Fibroblast of the aortic adventitia (primary cell): ENCODE measurements around the gene DCD. TPM values are rescaled to one million over a fixed set of nuclear protein-coding genes. Genes with fewer than 3 reads are reported as not detected.

Experiments used
- DNase-seq: peaks from one replicate; pipeline ENCODE4 v3.0.0-alpha.2; 2010; ENCODE audit warnings: low read depth
- H3K4me3 ChIP-seq: 2 replicates; pipeline ENCODE4 v1.5.1; 2011; ENCODE audit warnings: low read depth, mild to moderate bottlenecking, control low read depth, low read length, moderate library complexity
- total RNA-seq: library from RNA; depleted of rRNA; stranded (reverse); fragments of >200 nt; gene quantifications from 2 replicates; pipeline ENCODE4 v1.2.3, GENCODE V29; 2012; ENCODE audit warnings: low replicate concordance
- TF ChIP-seq, protein P1 (sequence below): IDR thresholded peaks from 2 replicates; pipeline ENCODE4 v1.5.1; 2011; ENCODE audit warnings: mild to moderate bottlenecking, low read length, control low read depth, inconsistent platforms; ENCODE audit not compliant: insufficient read depth

DCD gene
- total RNA-seq, 1 donor: not detected

DNA sequence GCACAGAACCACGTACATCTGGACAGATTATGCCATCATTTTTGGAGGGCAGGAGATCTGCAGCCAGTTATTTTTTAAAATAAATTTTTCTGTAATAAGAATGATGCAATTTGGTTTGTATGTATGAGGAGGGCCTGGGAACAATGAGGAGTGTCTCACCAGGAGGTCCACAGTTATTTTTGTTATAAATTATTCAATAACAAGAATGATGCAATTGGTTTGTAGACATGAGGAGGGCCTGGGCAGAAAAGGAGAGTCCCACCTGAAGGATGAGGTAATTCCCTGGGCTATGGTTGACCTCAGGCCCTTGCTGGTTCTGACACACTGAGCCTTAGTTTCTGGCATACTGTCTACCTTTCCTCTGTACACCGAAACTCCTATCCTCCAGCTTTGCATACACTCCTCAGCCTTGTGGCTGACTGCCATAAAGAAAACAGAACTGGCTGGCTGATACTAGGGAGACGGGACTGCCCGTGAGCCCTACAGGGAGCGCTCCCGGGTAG is 9.0 kb upstream of the DCD start:
- no peak overlapping the region for H3K4me3 ChIP-seq
- DNase-seq: no peak
- TF ChIP-seq, protein P1, sequence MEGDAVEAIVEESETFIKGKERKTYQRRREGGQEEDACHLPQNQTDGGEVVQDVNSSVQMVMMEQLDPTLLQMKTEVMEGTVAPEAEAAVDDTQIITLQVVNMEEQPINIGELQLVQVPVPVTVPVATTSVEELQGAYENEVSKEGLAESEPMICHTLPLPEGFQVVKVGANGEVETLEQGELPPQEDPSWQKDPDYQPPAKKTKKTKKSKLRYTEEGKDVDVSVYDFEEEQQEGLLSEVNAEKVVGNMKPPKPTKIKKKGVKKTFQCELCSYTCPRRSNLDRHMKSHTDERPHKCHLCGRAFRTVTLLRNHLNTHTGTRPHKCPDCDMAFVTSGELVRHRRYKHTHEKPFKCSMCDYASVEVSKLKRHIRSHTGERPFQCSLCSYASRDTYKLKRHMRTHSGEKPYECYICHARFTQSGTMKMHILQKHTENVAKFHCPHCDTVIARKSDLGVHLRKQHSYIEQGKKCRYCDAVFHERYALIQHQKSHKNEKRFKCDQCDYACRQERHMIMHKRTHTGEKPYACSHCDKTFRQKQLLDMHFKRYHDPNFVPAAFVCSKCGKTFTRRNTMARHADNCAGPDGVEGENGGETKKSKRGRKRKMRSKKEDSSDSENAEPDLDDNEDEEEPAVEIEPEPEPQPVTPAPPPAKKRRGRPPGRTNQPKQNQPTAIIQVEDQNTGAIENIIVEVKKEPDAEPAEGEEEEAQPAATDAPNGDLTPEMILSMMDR: no peak

DNA sequence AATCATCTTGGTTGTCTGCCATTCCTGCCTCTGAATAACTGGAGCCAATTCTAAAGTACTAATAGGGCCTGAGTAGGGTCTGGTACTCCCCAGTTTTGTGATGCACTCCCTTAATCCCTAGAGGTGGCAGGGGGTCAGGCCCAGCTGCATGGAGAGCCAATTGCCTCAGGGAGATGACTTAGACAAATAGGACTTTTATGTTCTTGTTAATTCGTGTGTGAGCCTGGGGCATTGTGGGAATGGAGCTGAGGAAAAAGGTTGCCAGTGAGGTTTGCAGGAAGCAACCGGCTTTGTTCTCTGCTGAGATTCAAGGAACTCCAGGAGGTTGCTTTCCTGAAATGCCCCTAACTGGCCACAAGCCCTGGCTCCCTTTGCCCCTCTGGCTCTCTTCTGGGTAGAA is 6.8 kb upstream of the DCD start:
- no peak for DNase-seq
- TF ChIP-seq, protein P1: no peak
- H3K4me3 ChIP-seq: no peak overlapping the region

DNA sequence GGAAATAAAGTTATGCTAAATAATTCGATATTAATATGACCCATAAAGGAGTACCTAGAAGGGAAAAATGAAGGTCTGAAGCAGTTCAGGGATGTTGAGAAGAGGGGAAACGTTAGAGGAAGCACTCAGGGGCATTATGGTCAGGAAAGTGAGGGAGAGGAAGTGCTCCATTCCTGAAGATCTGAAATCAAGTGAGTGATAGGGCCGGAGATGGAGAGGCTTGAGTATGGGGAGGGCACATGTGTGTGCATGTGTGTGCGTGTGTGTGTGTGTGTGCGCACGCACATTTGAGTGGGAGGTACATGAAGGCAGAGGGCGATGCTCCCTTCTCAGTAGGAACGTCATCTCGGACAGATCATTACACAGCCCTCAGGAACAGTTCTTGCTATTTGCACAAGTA is 4.9 kb upstream of the DCD start:
- TF ChIP-seq, protein P1: no peak
- H3K4me3 ChIP-seq: no peak overlapping the region
- DNase-seq: no peak

DNA sequence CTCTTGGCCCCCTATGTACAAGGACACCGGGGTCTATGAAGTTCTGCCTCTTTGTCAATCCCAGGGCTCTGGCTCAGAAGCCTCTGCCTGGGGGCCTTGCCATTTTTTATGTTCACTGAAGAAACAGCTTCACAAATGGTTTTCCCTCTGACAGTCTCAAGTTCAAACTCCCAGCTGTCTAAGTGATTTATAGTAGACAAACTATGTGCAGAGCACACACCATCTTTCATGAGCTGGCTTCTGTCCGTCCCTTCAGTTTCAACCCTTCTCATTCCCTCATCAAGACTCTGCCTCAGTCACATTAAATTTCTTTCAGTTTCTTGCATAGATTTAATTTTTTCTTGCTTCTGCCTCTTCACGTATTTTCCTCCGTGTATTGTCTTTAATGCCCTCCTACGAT is 2.7 kb upstream of the DCD start:
- DNase-seq: no peak
- TF ChIP-seq, protein P1: no peak
- H3K4me3 ChIP-seq: no peak overlapping the region

DNA sequence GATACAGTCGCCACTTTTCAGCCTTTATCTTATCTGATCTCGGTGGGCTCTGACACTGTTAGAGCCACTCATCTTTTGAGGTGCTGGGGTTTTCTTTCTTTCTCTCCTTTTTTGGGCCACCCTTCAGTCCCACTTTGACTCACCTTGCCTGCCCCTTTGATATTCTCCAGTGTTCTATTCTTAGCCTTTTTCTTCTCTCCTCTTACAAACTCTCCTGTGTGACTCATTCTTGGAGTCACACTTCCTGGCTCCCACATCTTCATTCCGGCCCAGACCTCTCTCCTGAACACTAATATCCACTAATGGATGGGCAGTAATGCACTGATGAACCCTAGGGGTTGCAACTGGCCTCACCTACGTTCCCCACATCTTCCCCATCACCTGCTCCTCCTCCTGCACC is 2.2 kb upstream of the DCD start:
- TF ChIP-seq, protein P1: no peak
- no peak for DNase-seq
- H3K4me3 ChIP-seq: no peak overlapping the region

DNA sequence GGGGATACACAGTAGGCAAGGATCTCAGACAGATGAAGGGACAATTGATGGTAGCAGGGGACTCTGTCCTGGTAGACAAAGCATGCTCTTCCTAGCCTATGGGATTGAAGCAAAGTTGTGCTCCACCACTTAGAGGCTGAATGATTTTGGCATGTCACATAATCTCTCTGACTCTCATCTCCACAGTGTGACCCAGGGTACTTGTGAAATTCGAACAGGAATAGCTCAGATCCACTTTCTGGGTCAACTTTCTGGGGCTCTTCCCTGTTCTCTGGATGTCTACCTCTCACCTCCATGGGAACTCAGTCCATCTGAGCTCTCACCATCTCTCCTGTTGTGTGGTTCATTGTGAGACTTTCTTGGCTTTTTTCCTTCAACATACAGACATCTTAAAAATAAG is 1.7 kb upstream of the DCD start:
- DNase-seq: no peak
- TF ChIP-seq, protein P1: no peak
- no peak overlapping the region for H3K4me3 ChIP-seq

DNA sequence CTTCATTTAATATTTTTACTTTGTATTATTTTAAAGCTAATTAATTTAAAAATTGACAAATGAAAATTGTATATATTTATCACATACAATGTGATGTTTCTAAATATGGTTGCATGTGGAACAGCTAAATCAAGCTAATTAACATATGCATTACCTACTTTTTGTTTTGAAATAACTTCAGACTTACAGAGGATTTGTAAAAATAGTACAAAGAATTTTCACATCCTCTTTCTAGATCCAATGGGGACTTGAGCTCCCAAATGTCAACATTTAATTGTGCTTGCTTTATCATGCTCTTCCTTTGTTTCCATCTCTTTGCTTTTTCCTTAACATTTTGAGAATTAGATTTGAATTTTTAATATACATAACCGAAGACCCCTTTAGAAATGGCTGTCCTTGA is 6.6 kb downstream of the DCD start:
- TF ChIP-seq, protein P1: no peak
- no peak overlapping the region for H3K4me3 ChIP-seq

More for the DNA sequence above, 6.6 kb downstream of the DCD start:
- no peak for DNase-seq
